ENCODE data around the gene TOPORS.

Gene TOPORS

GRCh38 chr9:32501868-32502267, 50.5 kb downstream of the TOPORS start:
- DNase-seq: no peak

DNA sequence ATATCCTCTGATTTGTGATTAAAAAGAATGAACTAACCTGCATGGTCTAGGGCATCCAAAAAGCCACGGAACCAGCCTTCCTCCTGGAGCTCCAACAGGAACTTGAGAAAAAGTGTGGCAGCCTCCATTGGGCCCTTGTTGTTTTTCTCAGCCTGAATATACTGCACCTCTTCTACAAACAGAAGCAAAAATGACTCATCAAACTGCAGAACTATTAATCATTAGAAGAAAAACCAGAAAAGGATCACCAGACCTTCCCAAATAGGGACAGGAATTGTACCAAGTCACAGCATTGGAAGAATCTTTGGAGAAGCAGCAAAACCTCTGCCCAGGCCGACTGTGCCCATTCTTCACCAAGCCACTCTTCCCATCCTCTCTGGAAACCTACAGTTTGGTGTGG, 51.6 kb downstream of the TOPORS start:
- no peak for DNase-seq

- no peak for DNase-seq
These were observed 54.5 kb downstream of the TOPORS start for GRCh38 chr9:32497921-32498320.

GRCh38 chr9:32490601-32491000, 61.8 kb downstream of the TOPORS start:
- DNase-seq: no peak
